GM18508 (cell line): Measurements from ENCODE around the gene CCL26.
"Not testable (repeated sequence)": the region's sequence is repeated elsewhere in the genome, so short reads cannot be mapped to it uniquely, and the experiment has no call there.

Experiments used
- ATAC-seq: cut with Tn5 transposase; IDR thresholded peaks from one replicate; pipeline ENCODE4 v1.9.1; 2021; ENCODE audit warnings: moderate number of reproducible peaks; ENCODE audit not compliant: insufficient read depth, unreplicated experiment

The CCL26 gene

DNA sequence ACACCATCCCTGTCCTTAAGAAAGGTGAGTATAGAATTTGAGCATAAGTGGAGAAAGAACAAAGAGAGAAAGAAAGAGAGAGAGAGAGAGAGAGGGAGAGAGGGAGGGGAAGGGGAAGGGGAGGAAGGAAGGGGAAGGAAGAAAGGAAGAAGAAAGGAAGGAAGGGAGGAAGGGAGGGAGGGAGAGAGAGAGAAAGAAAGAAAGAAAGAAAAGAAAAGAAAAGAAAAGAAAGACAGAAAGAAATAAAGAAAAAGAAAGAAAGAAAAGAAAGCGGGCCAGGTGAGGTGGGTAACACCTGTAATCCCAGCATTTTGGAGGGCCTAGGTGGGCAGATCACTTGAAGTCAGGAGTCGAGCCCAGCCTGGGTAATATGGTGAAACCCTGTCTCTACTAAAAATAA, 21.7 kb upstream of the CCL26 start:
- no peak for ATAC-seq

DNA sequence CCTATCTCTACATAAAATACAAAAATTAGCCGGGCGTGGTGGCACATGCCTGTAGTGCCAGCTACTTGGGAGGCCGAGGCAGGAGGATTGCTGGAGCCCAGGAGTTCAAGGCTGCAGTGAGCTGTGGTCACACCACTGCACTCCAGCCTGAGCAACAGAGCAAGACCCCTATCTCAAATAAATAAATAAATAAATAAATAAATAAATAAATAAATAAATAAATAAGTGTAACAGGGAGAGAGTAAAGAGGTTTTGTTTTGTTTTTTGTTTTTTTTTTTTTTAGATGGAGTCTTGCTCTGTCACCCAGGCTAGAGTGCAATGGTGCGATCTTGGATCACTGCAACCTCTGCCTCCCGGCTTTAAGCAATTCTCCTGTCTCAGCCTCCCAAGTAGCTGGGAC, 20.6 kb upstream of the CCL26 start:
- ATAC-seq, result not testable (repeated sequence)

DNA sequence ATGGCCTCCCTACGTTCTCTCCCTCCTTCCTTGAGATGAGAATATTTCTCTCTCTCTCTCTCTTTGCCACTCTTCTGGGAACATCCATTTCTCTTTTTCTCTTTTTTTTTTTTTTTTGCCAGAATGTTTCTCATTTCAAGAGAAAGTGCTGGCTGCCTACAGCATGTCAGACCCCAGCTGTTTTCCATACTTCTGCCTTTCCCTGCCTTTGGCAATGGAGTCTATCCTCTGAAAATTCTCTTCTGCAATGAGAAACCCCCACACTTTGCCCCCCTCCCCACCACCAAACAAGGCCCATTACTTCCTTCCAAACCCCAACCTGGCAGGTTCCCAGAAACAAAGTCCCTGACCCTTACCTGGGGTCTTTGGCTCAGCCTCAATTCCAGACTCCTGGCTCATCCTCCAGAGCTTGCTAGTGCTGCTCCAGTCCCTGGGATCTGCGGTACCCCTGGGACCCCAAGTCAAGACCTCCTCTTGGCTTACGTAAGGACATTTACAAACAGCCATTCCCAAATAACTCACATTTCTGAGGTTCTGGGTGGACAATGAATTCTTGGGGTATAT, 17.4 kb upstream of the CCL26 start:
- no peak for ATAC-seq

GRCh38 chr7:75788154-75788847, 16.3 kb upstream of the CCL26 start:
- not testable (repeated sequence) for ATAC-seq

DNA sequence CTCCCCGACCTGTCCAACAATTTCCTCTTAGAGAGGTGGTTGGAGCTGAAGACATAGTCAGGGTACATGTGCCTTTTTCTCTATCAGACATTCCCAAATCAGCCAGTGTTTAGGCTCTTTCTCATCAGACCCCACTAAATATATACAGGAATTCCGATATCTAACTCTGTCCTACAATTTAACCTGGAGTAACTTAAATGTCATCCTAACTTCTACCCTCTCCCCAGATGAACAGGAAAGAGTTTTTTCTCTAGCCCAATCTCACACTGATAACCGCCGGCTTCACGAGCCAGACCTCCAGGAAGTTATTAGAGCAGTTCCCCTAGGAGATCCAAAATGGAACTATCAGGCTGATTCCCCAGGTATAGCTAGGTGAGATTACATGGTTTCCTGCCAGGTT, 11.0 kb upstream of the CCL26 start:
- not testable (repeated sequence) for ATAC-seq

- ATAC-seq, result not testable (repeated sequence)
Observed at GRCh38 chr7:75780647-75781273, 8.7 kb upstream of the CCL26 start.

DNA sequence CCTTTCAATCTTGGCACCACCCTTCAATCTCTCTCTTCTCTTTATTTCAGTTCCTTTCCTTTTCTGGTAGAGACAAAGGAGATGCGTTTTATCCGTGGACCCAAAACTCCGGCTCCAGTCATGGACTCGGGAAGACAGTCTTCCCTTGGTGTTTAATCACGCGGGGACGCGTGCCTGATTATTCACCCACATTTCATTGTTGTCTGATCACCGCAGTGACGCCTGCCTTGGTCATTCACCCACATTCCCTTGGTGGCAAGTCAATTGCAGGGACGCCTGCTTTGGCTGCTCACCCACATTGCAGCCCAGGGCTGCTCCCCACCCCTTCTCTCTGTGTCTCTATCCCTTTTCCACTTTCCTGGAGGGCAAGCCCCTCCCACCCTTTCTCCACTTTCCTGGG, 7.5 kb upstream of the CCL26 start:
- not testable (repeated sequence) for ATAC-seq

- ATAC-seq, result not testable (repeated sequence)
Observed at GRCh38 chr7:75779035-75779434, 7.0 kb upstream of the CCL26 start.

- ATAC-seq, result no peak
Observed at GRCh38 chr7:75776295-75776971, 4.4 kb upstream of the CCL26 start.

- ATAC-seq, result not testable (repeated sequence)
Observed at GRCh38 chr7:75773958-75774357, 1.9 kb upstream of the CCL26 start.

GRCh38 chr7:75771224-75771623, 787 bp downstream of the CCL26 start:
- ATAC-seq, result no peak

- ATAC-seq, result no peak
Observed at GRCh38 chr7:75762350-75762917, 9.6 kb downstream of the CCL26 start.

DNA sequence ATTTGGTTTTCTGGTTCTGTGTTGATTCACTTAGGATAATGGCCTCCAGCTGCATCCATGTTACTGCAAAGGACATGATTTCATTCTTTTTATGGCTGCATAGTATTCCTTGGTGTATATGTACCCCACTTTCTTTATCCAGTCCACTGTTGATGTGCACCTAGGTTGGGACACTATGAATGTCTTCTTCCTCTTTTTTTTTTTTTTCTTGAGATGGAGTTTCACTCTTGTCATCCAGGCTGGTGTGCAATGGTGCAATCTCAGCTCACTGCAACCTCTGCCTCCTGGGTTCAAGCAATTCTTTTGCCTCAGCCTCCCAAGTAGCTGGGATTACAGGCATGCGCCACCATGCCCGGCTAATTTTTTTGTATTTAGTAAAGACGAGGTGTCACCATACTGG, 10.2 kb downstream of the CCL26 start:
- not testable (repeated sequence) for ATAC-seq

DNA sequence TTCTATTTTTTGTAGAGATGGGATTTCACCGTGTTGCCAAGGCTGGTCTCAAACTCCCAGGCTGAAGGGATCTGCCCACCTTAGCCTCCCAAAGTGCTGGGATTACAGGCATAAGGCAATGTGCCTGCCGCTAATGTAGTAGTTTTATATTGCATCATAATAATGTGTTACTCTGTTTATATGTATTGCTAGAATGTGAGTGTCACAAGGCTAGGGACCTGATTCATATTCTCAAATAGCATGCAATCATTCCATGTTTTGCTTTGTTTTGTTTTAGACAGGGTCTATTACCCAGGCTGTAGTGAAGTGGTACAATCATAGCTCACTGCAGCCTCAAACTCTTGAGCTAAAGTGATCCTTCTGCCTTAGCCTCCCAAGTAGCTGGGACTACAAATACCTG, 13.5 kb downstream of the CCL26 start:
- ATAC-seq, result no peak

- ATAC-seq, result no peak
Observed at GRCh38 chr7:75757860-75758259, 14.2 kb downstream of the CCL26 start.

DNA sequence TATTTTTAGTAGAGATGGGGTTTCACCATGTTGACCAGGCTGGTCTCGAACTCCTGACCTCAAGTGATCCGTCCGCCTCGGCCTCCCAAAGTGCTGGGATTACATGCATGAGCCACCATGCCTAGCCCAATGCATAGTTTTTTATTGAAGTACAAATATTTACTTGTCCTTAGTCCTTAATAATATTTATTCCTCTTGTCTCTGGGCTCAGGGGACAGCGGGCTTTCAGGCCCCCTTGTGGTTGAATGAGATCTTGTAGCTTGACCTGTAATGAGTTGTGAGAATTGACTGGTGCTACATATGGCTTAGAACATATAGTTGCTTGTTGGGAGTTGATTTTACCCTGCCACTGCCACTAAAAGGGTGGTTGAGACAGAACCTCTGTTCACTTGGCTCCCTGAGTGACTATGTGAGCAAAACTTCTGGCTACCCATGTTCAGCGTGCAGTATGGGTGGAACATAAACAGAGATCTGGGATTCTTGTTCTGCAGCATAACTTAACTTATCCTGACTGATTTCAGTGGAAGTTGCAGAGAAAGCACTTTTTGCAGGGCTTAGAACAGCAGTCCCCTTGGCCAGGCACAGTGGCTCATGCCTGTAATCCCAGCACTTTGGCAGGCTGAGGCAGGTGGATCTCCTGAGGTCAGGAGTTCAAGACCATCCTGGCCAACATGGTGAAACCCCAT, 14.9 kb downstream of the CCL26 start:
- no peak for ATAC-seq

DNA sequence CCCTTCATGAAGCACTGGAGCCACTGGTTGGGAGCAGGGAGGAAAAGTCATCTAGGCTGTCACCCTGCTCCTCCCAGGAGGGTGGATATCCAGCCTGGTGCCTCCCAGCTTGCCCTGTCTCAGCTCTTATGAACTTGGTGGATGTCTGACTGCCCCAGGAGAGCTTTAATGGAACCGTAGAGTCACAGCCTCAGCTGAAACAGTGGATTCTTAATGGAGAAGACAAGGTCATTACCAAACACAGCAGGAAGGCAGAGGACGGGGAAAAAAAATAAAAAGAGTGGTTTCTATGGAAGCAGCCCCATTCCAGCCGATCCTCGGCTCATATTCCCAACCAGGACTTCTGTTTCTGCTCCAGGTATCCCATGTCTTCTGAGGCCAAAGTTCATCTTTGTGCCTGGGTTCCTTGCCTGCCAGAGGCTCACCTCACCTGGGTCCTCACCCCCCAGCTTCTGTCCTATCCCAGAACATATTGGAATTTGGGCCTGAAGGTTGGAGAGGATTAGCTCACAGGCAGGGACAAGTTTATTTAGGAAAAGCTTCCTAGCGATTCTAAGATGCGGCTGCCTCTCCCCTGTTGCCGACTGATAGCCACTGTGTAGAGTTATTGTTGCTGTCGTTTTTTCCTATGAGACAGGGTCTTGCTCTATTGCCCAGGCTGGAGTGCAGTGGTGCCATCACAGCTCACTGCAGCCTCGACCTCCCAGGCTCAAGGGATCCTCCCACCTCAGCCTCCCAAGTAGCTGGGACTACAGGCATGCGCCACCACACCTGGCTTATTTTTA, 15.6 kb downstream of the CCL26 start:
- no peak for ATAC-seq

DNA sequence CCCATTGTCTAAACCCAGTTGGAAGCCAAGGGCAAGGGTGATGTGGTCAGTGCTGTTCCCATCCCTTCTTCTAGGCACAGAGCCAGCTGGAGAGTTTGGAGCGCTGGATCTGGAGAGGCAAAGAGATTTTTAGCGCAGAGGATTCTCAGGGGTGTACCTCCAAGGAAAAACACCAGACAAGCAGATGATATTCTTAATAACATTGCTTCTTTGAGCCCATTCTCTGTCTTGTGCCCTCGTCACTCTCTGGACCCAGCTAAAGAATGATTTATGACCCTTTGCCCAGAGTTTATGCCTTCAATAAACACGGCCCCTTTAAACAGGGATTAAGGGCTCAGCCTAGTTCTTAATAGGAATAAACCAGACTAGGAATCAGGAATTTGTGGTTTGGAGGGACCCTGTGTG, 28.6 kb downstream of the CCL26 start:
- ATAC-seq, result no peak

- no peak for ATAC-seq
Observed at GRCh38 chr7:75740846-75741497, 31.0 kb downstream of the CCL26 start.
